NT2/D1 (cell line): ENCODE results near the gene TRIP4.
"Not testable (repeated sequence)": the region's sequence is repeated elsewhere in the genome, so short reads cannot be mapped to it uniquely, and the experiment has no call there.

Source experiments
- DNase-seq: peaks from one replicate; pipeline ENCODE4 v3.0.0-alpha.2; 2011; ENCODE audit warnings: low read depth, low spot score
- H3K27me3 ChIP-seq: 2 replicates; pipeline ENCODE4 v1.6.0; 2011; ENCODE audit warnings: mild to moderate bottlenecking; ENCODE audit not compliant: insufficient read length, insufficient read depth
- H3K36me3 ChIP-seq: 2 replicates; pipeline ENCODE4 v1.6.1; 2011; ENCODE audit warnings: mild to moderate bottlenecking, low read length, mixed read lengths; ENCODE audit not compliant: insufficient read depth, insufficient read length
- H3K4me1 ChIP-seq: 2 replicates; pipeline ENCODE4 v1.5.1; 2011; ENCODE audit not compliant: insufficient read depth, insufficient read length
- H3K4me3 ChIP-seq: 2 replicates; pipeline ENCODE4 v1.5.1; 2011; ENCODE audit warnings: low read depth; ENCODE audit not compliant: insufficient read length
- H3K9ac ChIP-seq: 2 replicates; pipeline ENCODE4 v1.6.0; 2011; ENCODE audit warnings: low read depth; ENCODE audit not compliant: insufficient read length
- H3K9me3 ChIP-seq: 2 replicates; pipeline ENCODE4 v1.5.1; 2011; ENCODE audit warnings: mild to moderate bottlenecking, low read length; ENCODE audit not compliant: insufficient read depth
- SUZ12 ChIP-seq: IDR thresholded peaks from 2 replicates; pipeline ENCODE4 v1.6.1; 2011; ENCODE audit not compliant: insufficient read length, insufficient read depth; ENCODE audit errors: extremely low read depth
- YY1 ChIP-seq: IDR thresholded peaks from 2 replicates; pipeline ENCODE4 v1.6.1; 2011; ENCODE audit not compliant: insufficient read length, insufficient read depth
- ZNF274 ChIP-seq: IDR thresholded peaks from 2 replicates; pipeline ENCODE4 v1.6.1; 2011; ENCODE audit warnings: mild to moderate bottlenecking, low read depth, low read length

The TRIP4 gene

GRCh38 chr15:64386291-64386690 is 1.3 kb upstream of the TRIP4 start:
- Histone ChIP-seq H3K4me1 (no peaks in the 10 kb centered on the region), H3K9ac (no peak overlapping the region), H3K4me3 (no peak overlapping the region), H3K9me3 (no peaks in the 10 kb centered on the region), H3K27me3 (no peaks in the 10 kb centered on the region), H3K36me3 (peaks cover 5% of the 10 kb centered on the region)
- TF ChIP-seq SUZ12: no peak
- no peak for TF ChIP-seq YY1
- TF ChIP-seq ZNF274: no peak
- no peak for DNase-seq

- H3K9ac ChIP-seq: no peak overlapping the region
- no peaks in the 10 kb centered on the region for H3K9me3 ChIP-seq
- no peak for DNase-seq
- H3K4me1 ChIP-seq: no peaks in the 10 kb centered on the region
- TF ChIP-seq ZNF274: no peak
- TF ChIP-seq SUZ12: no peak
- no peak for TF ChIP-seq YY1
- H3K36me3 ChIP-seq: peaks cover 28% of the 10 kb centered on the region
- H3K4me3 ChIP-seq: no peak overlapping the region
- H3K27me3 ChIP-seq: no peaks in the 10 kb centered on the region
Observed at GRCh38 chr15:64389036-64389435, 1.4 kb downstream of the TRIP4 start.

- DNase-seq, H3K9me3 ChIP-seq, H3K9ac ChIP-seq, H3K27me3 ChIP-seq, H3K4me1 ChIP-seq, H3K4me3 ChIP-seq: not testable (repeated sequence)
- peaks cover 56% of the 10 kb centered on the region for H3K36me3 ChIP-seq
Observed at GRCh38 chr15:64392471-64392870, 4.8 kb downstream of the TRIP4 start.

- no peak for DNase-seq
- TF ChIP-seq YY1: no peak
- no peak for TF ChIP-seq SUZ12
- no peak for TF ChIP-seq ZNF274
- Histone ChIP-seq H3K4me1 (no peaks in the 10 kb centered on the region), H3K27me3 (no peaks in the 10 kb centered on the region), H3K4me3 (no peak overlapping the region), H3K36me3 (peaks cover 87% of the 10 kb centered on the region), H3K9me3 (no peaks in the 10 kb centered on the region), H3K9ac (no peak overlapping the region)
Observed at GRCh38 chr15:64396789-64397188, 9.2 kb downstream of the TRIP4 start.

- DNase-seq: no peak
- no peaks in the 10 kb centered on the region for H3K4me1 ChIP-seq
- TF ChIP-seq ZNF274 (no peak), SUZ12 (no peak), YY1 (no peak)
- H3K9ac ChIP-seq: no peak overlapping the region
- H3K27me3 ChIP-seq: no peaks in the 10 kb centered on the region
- H3K36me3 ChIP-seq: peaks cover 80% of the 10 kb centered on the region
- no peaks in the 10 kb centered on the region for H3K9me3 ChIP-seq
- H3K4me3 ChIP-seq: no peak overlapping the region
Observed at GRCh38 chr15:64398575-64398974, 10.9 kb downstream of the TRIP4 start.

- no peak overlapping the region for H3K4me3 ChIP-seq
- H3K9ac ChIP-seq: no peak overlapping the region
- H3K4me1 ChIP-seq: no peaks in the 10 kb centered on the region
- no peak for DNase-seq
- TF ChIP-seq ZNF274 (no peak), YY1 (no peak), SUZ12 (no peak)
- no peaks in the 10 kb centered on the region for H3K9me3 ChIP-seq
- H3K27me3 ChIP-seq: no peaks in the 10 kb centered on the region
- H3K36me3 ChIP-seq: peaks cover 78% of the 10 kb centered on the region
Observed at GRCh38 chr15:64400583-64400982, 12.9 kb downstream of the TRIP4 start.

- Histone ChIP-seq H3K9ac (no peak overlapping the region), H3K4me1 (no peaks in the 10 kb centered on the region), H3K4me3 (no peak overlapping the region), H3K9me3 (no peaks in the 10 kb centered on the region), H3K27me3 (no peaks in the 10 kb centered on the region), H3K36me3 (peaks cover 76% of the 10 kb centered on the region)
- no peak for DNase-seq
- TF ChIP-seq SUZ12: no peak
- no peak for TF ChIP-seq YY1
- TF ChIP-seq ZNF274: no peak
Observed at GRCh38 chr15:64412216-64412615, 24.6 kb downstream of the TRIP4 start.

- Histone ChIP-seq H3K27me3 (peaks cover 7% of the 10 kb centered on the region), H3K36me3 (peaks cover 66% of the 10 kb centered on the region), H3K9ac (no peak overlapping the region), H3K4me3 (no peak overlapping the region), H3K9me3 (no peaks in the 10 kb centered on the region), H3K4me1 (no peaks in the 10 kb centered on the region)
- DNase-seq: no peak
- TF ChIP-seq YY1 (no peak), ZNF274 (no peak), SUZ12 (no peak)
Observed at GRCh38 chr15:64422697-64423096, 35.1 kb downstream of the TRIP4 start.
